Stimulated activated CD4-positive, alpha-beta T cell treated with anti-CD3 and anti-CD28 coated beads, Interleukin-2, amount 100 ng/mL, for 4 hours (primary cell): ENCODE data around the gene ADIG.

Source experiments
- DNase-seq: peaks from one replicate; pipeline ENCODE4 v3.0.0-alpha.2; 2020; ENCODE audit warnings: low read depth

ADIG gene

DNA sequence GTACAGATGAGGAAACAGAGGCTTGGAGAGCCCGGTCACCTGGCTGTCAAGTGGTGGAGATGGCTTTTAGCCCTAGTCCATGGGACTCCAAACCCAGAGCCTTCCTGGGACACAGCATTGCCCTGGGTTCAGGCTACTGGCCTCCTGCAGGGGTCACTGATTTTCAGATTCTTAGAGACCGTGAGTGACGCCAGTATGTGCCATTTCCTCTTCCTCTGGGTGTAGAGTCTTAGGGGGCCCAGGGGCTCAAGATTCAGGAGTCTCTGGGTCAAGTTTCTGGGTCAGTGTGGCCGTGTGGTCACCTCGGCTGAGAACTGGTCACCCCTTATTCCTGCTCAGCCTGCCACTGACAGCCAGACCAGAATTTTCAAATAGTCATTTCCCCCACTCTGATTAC, 21.2 kb downstream of the ADIG start:
- DNase-seq, result no peak

GRCh38 chr20:38603286-38603685, 22.3 kb downstream of the ADIG start:
- no peak for DNase-seq

DNA sequence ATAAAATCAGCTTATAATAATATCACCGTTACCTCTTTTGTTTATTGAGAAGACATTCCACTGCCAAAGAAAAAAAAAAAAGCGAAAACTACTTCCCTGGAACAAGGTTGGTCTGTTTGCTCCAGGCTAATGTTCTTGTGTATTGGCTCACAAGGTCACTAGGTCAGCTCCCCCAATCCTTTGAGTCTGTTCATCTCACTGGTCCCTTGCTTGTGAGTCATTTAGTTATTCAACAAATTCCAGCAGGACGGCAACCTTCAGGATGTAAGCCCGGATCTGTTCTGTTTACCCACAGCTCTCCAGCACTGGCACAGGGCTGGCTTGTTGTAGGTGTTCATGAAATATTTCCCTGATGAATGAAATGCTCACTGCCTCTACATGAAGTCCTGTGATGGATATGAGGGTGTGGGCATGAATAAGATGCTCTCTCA, 23.9 kb downstream of the ADIG start:
- no peak for DNase-seq

- no peak for DNase-seq
Observed at GRCh38 chr20:38607351-38607750, 26.4 kb downstream of the ADIG start.

DNA sequence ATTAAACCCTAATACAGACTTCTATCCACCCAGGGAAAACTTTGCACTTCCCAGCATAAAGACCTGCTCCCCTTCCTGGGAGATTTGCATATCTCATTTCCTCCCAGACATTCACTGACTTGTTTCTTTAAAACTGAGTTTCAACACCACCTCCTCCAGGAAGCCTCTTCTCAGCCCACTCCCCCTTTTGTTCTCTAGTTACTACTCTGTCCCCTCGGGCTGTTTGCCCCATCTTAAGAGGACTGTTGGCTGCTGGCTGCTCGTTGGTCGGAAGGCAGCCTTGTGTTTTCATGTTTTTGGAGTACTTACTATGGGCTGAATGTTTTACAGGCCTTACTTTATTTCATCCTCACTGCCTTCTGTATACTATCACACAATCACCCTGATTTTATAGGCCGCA, 27.2 kb downstream of the ADIG start:
- DNase-seq, result no peak

- no peak for DNase-seq
Observed at GRCh38 chr20:38609815-38610214, 28.8 kb downstream of the ADIG start.

DNA sequence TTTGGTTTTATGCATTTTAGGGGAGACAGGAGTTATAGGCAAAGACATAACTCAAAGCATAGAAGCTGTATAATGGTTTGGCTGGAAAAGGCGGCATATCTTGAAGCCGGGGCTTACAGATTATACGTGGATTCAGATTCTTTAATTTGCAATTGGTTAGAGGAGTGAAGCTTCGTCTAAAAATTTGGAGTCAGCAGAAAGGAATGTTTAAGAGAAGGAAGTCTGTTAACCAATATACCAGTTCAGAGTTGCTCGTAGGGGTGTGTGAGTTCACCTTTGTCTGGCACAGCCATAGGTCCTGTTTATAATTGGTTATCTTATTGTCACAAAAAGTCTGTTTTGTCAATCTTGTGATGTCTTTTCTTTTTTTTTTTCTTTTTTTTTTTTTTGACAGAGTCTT, 29.5 kb downstream of the ADIG start:
- DNase-seq, result no peak

DNA sequence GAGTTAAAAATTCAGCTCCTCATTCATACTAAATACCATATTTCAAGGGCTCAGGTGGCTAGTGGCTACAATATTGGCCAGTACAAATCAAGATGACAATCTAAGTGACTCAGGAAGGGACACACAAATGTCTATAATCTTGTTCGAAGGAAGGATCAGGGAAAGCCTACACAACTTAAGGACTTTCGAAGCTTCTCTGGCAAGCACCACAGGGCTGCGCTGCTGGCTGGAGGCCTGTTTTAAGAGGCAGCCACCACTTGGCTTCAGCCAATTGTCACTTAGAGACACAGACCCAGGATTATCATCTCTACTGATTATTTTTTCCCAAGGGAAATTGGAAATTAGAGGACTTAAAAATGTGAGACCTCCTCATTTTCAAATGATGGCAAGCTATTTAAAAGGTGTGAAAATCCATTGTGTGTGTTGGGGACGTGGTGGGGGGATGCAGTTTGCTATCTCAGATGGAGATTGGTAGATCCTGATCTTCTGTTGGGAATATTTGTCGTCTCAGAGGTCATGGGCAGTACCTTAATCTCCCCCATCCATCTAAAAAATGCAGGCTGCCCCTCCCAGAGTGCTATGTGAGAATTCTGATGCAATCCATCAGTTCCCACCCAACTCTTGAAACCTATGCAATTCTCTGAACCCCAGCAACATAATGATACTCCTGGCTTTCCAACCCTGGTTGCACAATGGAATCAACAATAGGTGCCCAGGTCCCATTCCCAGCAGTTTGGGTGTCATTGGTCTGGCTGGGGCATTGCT, 31.9 kb downstream of the ADIG start:
- DNase-seq, result no peak

GRCh38 chr20:38615283-38615682, 34.3 kb downstream of the ADIG start:
- DNase-seq, result no peak

- DNase-seq, result no peak
Observed at GRCh38 chr20:38616457-38616856, 35.5 kb downstream of the ADIG start.

DNA sequence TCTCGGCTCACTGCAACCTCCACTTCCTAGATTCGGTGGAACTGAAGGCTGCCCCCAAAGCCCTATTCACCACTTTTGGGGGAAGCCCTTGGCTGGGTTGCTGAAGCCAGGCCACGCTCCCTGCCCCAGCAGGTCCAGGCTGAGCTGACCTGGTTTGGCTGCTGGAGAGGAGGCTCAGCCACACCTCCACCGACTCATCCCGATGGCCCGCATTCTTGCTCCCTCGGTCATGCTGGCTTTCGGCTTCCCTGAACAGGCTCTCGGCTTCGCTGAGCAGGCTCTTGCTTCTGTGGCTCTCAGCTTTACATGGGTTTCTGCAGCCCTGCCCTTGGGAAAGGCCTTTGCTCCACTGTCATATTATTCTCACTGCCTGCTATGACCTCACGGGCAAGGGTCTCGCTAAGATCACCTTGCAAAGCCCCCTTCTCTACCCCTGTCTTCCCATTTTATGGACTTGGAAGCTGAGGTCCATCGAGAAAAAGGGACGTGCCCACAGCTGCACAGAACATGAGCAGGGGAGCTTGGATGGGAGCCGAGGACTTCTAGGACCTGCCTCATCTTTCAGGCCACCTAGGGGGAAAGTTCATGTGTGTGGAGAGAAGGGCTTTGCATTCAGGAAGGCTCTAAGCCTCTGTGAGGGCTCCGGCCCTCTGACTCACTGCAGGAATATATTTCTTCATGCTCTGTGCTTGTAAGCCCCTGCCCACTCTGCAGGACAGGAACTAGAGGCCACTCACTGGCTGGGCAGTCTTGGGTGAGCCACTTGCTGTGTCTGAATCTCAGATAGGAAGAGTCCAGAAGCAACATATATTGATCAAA, 36.2 kb downstream of the ADIG start:
- DNase-seq, result no peak

DNA sequence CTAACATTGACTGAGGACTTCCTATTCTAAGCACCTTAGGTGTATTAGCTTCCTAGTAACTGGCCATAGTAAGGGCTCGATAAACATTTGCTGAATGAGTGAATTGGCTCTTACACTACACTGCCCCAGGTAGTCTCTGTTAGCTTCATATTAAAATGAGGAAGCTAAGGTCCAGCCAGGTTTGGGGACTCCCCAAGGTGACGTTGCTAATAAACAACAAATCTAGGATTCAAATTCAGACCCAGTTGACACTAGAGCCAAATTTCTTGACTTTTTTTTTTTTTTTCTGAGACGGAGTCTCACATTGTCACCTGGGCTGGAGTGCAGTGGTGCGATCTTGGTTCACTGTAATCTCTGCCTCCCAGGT, 36.8 kb downstream of the ADIG start:
- no peak for DNase-seq

GRCh38 chr20:38620441-38620840, 39.4 kb downstream of the ADIG start:
- no peak for DNase-seq

DNA sequence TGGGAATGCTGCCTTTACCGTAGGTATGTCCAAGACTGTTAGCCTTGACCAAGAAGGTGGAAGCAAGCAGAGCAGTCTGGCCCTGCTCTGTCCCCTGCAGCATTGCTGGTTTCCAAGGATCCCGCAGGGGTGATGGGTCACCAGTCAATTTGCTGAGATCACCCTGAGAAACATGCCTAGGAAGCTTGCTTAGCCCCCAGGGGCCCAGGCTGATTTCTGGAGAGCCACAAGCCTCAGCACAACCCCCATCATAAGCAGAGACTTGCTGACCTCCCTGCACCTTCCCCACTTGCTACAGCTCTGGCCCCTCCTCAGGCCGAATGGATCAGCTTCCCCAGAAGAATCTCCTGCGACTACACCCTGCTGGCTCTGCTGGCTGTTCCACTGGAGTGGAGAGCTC, 42.1 kb downstream of the ADIG start:
- no peak for DNase-seq

DNA sequence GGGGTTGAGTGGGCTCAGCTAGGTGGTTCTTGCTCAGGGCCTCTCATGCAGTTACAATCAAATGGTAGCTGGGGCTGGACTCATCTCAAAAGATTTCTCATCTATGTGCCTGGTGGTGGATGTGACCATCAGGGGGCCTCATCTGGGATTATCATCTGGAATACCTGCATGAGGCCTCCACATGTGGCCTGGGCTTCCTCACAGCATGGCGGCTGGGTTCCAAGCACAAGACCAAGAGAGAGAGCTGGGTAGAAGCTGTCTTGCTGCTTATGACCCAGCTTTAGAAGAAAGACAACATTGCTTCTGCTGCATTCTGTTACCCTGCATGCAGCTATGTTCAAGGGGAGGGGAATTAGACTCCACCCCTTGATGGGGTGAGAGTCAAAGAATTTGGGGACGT, 43.1 kb downstream of the ADIG start:
- DNase-seq, result no peak

DNA sequence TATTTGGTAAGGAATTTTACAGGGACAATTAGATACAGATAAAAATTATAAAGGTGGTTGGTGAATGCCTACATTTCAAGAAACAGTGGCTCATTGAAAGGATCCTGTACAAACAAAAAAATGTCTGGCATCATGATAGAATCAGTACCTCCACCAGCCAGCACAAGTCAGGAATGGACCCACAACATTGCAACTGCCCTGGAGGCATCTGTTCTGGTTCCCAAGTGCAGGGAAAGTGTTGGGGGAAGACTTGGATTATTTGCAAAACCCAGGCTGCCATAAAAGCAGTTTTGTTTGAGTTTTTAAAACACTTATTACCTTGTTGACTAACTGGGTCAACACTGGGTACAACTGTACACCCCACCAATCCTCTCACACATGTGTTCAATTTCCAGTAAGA, 44.9 kb downstream of the ADIG start:
- DNase-seq, result no peak

- DNase-seq, result no peak
Observed at GRCh38 chr20:38626921-38627659, 46.1 kb downstream of the ADIG start.

DNA sequence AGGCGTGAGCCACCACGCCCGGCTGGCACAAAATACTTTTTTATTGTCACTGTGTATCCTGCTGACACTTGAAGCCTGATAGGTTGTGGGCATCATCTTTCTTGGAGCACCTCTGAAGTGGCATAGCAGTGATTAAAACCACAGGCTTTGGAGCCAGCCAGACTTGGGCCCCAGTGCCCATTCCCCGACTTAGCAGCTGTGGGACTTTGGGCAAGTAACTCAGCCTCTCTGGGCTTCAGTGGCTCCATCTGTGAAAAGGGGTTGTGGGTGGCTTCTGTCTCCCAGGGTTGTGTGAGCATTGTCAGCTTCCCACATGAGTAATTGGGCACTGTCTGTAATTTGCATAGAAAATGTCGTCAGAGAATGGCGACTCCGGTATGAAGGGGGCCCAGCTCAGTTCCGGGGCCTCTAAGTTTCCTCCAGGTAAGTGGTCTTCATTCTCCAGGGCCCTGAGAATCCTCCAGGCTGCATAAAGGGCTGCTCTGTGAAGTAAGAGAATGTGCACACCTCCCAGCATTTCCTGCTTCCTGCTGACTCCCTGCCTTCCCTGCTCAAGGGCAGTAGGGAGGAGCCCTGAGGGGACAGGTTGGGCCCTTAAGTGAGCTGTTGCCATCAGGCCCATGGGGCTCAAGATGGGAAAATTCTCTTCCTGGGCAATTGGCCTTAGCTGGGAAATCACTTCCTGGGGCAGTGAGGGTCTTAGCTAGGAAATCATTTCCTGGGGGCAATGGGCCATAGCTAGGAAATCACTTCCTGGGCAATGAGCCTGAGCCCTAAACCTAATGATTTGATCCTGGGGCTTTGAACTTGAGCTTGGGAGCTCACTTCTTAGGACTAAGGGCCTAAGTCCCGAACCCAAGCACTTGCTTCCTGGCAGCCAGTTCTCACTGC, 47.8 kb downstream of the ADIG start:
- no peak for DNase-seq

DNA sequence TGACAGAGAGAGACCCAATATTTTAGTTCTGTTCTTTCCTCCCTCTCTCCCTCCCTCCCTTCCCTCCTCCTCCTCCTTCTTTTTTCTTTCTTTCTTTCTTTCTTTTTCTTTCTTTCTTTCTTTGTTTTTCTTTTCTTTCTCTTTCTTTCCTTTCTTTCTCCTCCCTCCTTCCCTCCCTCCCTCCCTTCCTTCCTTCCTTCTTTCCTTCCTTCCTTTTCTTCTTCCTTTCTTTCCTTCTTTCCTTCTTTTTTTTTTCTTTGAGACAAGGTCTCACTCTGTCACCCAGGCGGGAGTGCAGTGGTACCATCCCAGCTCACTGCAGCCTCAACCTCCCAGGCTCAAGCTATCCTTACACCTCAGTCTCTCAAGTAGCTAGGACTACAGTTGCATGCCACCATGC, 49.0 kb downstream of the ADIG start:
- no peak for DNase-seq

GRCh38 chr20:38630727-38631126, 49.7 kb downstream of the ADIG start:
- DNase-seq, result no peak

DNA sequence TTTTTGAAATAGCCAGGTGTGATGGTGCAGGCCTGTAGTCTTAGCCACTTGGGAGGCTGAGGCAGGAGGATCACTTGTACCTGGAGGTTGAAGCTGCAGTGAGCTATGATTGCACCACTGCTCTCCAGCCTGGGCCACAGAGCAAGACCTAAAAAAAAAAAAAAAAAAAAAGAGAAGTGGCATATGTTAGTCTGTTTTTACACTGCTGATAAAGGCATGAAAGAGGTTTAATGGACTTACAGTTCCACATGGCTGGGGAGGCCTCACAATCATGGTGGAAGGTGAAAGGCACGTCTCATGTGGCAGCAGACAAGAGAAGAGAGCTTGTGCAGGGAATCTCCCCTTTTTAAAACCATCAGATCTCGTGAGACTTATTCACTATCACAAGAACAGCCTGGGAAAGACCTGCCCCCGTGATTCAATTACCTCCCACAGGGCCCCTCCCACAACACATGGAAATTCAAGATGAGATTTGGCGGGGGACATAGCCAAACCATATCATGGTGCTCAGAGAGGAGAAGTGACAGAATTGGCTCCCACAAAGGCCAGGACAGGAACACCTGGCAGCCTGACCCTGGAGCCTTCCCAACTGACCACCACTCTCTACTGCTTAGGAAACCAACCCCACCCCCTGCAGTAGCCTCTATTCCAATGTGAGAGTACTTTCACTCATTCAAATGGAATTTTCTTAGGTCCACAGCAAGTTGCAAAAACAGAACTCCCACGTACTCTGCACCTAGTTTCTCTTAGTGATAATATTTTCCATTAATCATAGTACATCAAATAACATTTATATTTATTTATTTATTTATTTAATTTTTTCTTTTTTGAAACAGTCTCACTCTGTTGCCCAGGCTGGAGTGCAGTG, 50.4 kb downstream of the ADIG start:
- DNase-seq, result no peak
